Fibroblast of lung (primary cell): ENCODE results near the gene ABITRAM. TPM values are rescaled to one million over a fixed set of nuclear protein-coding genes. Genes with fewer than 3 reads are reported as not detected.

Source experiments
- DNase-seq, 2 donors: peaks; one replicate each; pipeline versions ENCODE4 v3.0.0 to v3.0.0-alpha.2; 2010; ENCODE audit warnings: low read depth in 2 of 2
- H2AFZ ChIP-seq: 2 replicates; pipeline ENCODE4 v1.5.1; 2012; ENCODE audit warnings: low read length, control low read depth, inconsistent platforms
- H3K27ac ChIP-seq: 2 replicates; pipeline ENCODE4 v1.5.1; 2011; ENCODE audit warnings: low read length, control low read depth; ENCODE audit not compliant: insufficient read depth
- H3K27me3 ChIP-seq: 2 replicates; pipeline ENCODE4 v1.5.1; 2011; ENCODE audit warnings: mild to moderate bottlenecking, low read length; ENCODE audit not compliant: control insufficient read depth, insufficient read depth
- H3K36me3 ChIP-seq: 2 replicates; pipeline ENCODE4 v1.5.1; 2011; ENCODE audit warnings: low read length; ENCODE audit not compliant: control insufficient read depth, insufficient read depth
- H3K4me1 ChIP-seq: 2 replicates; pipeline ENCODE4 v1.5.1; 2011; ENCODE audit warnings: low read length; ENCODE audit not compliant: control insufficient read depth, insufficient read depth; ENCODE audit errors: extremely low read depth
- H3K4me2 ChIP-seq: 2 replicates; pipeline ENCODE4 v1.5.1; 2011; ENCODE audit warnings: low read length, control low read depth; ENCODE audit not compliant: insufficient read depth; ENCODE audit errors: extremely low read depth
- H3K4me3 ChIP-seq, 4 experiments: fragments of 200-600 bp in 1 of 4; sonication (generic) in 1 of 4; replicated peaks in 1 of 4; 2 replicates each; pipeline ENCODE4 v1.5.1; 2011 to 2016; ENCODE audit warnings: low read length in 4 of 4, low read depth in 3 of 4, mild to moderate bottlenecking in 3 of 4, control low read depth in 2 of 4, inconsistent platforms in 1 of 4, mixed read lengths in 1 of 4; ENCODE audit not compliant: insufficient read depth in 1 of 4; ENCODE audit errors: control extremely low read depth in 1 of 4
- H3K79me2 ChIP-seq: 2 replicates; pipeline ENCODE4 v1.5.1; 2012; ENCODE audit warnings: mild to moderate bottlenecking, low read length, inconsistent platforms; ENCODE audit not compliant: control insufficient read depth, insufficient read depth
- H3K9ac ChIP-seq: 2 replicates; pipeline ENCODE4 v1.5.1; 2011; ENCODE audit warnings: mild to moderate bottlenecking, low read length, control low read depth; ENCODE audit not compliant: insufficient read depth
- H3K9me3 ChIP-seq: 2 replicates; pipeline ENCODE4 v1.5.1; 2012; ENCODE audit warnings: low read depth, low read length; ENCODE audit not compliant: control insufficient read depth, insufficient read depth
- H4K20me1 ChIP-seq: 2 replicates; pipeline ENCODE4 v1.5.1; 2011; ENCODE audit warnings: low read length; ENCODE audit not compliant: control insufficient read depth, insufficient read depth; ENCODE audit errors: extremely low read depth
- CTCF ChIP-seq, 2 donors: IDR thresholded peaks in 1 of 2; conservative IDR thresholded peaks in 1 of 2; 1 replicate in 1 of 2; 2 replicates in 1 of 2; pipeline ENCODE4 v1.5.1; 2011 to 2012; ENCODE audit warnings: low read length in 2 of 2, control low read depth in 1 of 2, inconsistent platforms in 1 of 2, low read depth in 1 of 2, mild to moderate bottlenecking in 1 of 2
- EZH2 ChIP-seq: IDR thresholded peaks from 2 replicates; pipeline ENCODE4 v1.5.1; 2012; ENCODE audit warnings: low read length, control low read depth, mild to moderate bottlenecking; ENCODE audit errors: missing control alignments
- polyA plus RNA-seq, 2 donors: library from polyadenylated mRNA; depleted of rRNA in 1 of 2; stranded (reverse) in 1 of 2; unstranded in 1 of 2; fragments of >200 nt; gene quantifications; 2 replicates each; pipeline ENCODE4 v1.2.1, GENCODE V29; 2011 to 2012; ENCODE audit warnings: missing spikeins in 1 of 2
- total RNA-seq: library from RNA; depleted of rRNA; stranded (reverse); fragments of >200 nt; gene quantifications from 2 replicates; pipeline ENCODE4 v1.2.1, GENCODE V29; 2014

The ABITRAM gene
- total and polyA plus RNA-seq, 2 donors (not counting 1 experiment from before 2014, with no cell fraction given): 8.8 to 24.8 TPM

DNA sequence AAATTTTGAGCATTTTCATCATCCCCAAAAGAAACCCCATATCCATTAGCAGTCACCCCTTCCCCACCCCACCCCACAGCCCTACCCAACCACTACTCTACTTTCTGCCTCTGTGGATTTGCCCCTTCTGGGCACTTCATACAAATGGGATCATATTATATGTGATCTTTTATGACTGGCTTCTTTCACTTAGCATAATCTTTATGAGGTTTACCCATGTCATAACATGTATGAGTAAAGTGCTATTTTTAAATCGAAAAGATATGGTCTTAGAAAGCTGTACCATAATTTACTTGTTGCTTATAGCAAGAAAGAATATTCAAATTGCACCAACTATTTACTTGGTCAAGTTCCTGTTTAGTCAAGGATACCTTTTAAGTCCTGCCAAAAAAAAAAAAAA, 13.0 kb upstream of the ABITRAM start:
- Histone ChIP-seq H3K4me3 (no peak overlapping the region), H3K27ac (no peak overlapping the region), H3K4me1 (no peaks in the 10 kb centered on the region), H3K9me3 (no peaks in the 10 kb centered on the region), H3K4me2 (no peak overlapping the region), H2AFZ (no peak overlapping the region), H4K20me1 (no peaks in the 10 kb centered on the region), H3K9ac (no peak overlapping the region), H3K27me3 (no peaks in the 10 kb centered on the region), H3K36me3 (peaks cover 3% of the 10 kb centered on the region), H3K79me2 (no peaks in the 10 kb centered on the region)
- DNase-seq: no peak
- TF ChIP-seq CTCF (conservative IDR thresholded peaks at IDR 0.05 in 1 of 2, IDR thresholded peaks at IDR 0.05 in 1 of 2; ENCODE audit: low read depth in 1 of 2, low read length in 2 of 2) (no peak), EZH2 (no peak)

DNA sequence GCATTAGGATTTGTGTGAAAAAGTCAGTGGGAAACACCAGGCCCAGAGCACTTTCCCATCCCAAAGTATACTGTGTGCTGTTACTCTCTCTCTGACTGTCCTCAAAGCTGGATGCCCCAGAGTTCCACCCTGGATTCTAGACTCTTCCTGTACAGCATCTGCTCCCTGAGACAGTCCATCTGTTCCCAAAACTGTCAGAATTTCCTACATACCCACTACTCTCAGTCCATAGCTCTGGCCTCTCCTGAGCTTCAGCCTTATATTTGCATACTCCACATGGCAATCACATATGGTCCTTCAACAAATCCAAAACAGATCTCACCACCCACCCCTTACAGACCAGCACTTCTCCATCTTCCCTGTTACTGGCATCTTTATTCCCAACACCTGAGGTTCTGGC, 9.7 kb upstream of the ABITRAM start:
- no peaks in the 10 kb centered on the region for H3K4me1 ChIP-seq
- H3K4me2 ChIP-seq: no peak overlapping the region
- no peak for DNase-seq
- no peak overlapping the region for H3K27ac ChIP-seq
- H3K4me3 ChIP-seq: no peak overlapping the region
- H3K9ac ChIP-seq: no peak overlapping the region
- TF ChIP-seq EZH2: no peak
- no peak for TF ChIP-seq CTCF (conservative IDR thresholded peaks at IDR 0.05 in 1 of 2, IDR thresholded peaks at IDR 0.05 in 1 of 2; ENCODE audit: low read depth in 1 of 2, low read length in 2 of 2)
- no peaks in the 10 kb centered on the region for H3K27me3 ChIP-seq
- H4K20me1 ChIP-seq: no peaks in the 10 kb centered on the region
- no peaks in the 10 kb centered on the region for H3K79me2 ChIP-seq
- H3K36me3 ChIP-seq: peaks cover 3% of the 10 kb centered on the region
- no peaks in the 10 kb centered on the region for H3K9me3 ChIP-seq
- H2AFZ ChIP-seq: no peak overlapping the region

GRCh38 chr9:108928386-108928785, 5.8 kb upstream of the ABITRAM start:
- Histone ChIP-seq H3K79me2 (peaks cover 14% of the 10 kb centered on the region), H2AFZ (no peak overlapping the region), H3K4me1 (no peaks in the 10 kb centered on the region), H3K4me3 (no peak overlapping the region), H4K20me1 (no peaks in the 10 kb centered on the region), H3K27ac (no peak overlapping the region), H3K27me3 (no peaks in the 10 kb centered on the region), H3K4me2 (no peak overlapping the region), H3K36me3 (peaks cover 3% of the 10 kb centered on the region), H3K9me3 (no peaks in the 10 kb centered on the region), H3K9ac (no peak overlapping the region)
- DNase-seq: no peak
- no peak for TF ChIP-seq EZH2
- TF ChIP-seq CTCF (conservative IDR thresholded peaks at IDR 0.05 in 1 of 2, IDR thresholded peaks at IDR 0.05 in 1 of 2; ENCODE audit: low read depth in 1 of 2, low read length in 2 of 2): no peak
